GM18508 (cell line): ENCODE measurements around the gene TRPM8.

Source experiments
- ATAC-seq: cut with Tn5 transposase; IDR thresholded peaks from one replicate; pipeline ENCODE4 v1.9.1; 2021; ENCODE audit warnings: moderate number of reproducible peaks; ENCODE audit not compliant: insufficient read depth, unreplicated experiment

The TRPM8 gene

GRCh38 chr2:233996000-233996399, 78.8 kb downstream of the TRPM8 start:
- no peak for ATAC-seq

- no peak for ATAC-seq
Measured at GRCh38 chr2:233996461-233996860, 79.3 kb downstream of the TRPM8 start.

- no peak for ATAC-seq
Measured at GRCh38 chr2:233997707-233998106, 80.5 kb downstream of the TRPM8 start.

GRCh38 chr2:233999182-233999581, 82.0 kb downstream of the TRPM8 start:
- ATAC-seq = no peak

- no peak for ATAC-seq
Measured at GRCh38 chr2:234001380-234002160, 84.4 kb downstream of the TRPM8 start.

- no peak for ATAC-seq
Measured at GRCh38 chr2:234002281-234002680, 85.1 kb downstream of the TRPM8 start.

- ATAC-seq = no peak
Measured at GRCh38 chr2:234003972-234004617, 86.9 kb downstream of the TRPM8 start.

GRCh38 chr2:234005126-234005525, 88.0 kb downstream of the TRPM8 start:
- ATAC-seq = no peak

- no peak for ATAC-seq
Measured at GRCh38 chr2:234006501-234006900, 89.3 kb downstream of the TRPM8 start.

- no peak for ATAC-seq
Measured at GRCh38 chr2:234014427-234014826, 97.3 kb downstream of the TRPM8 start.

- no peak for ATAC-seq
Measured at GRCh38 chr2:234015861-234016260, 98.7 kb downstream of the TRPM8 start.

- ATAC-seq = no peak
Measured at GRCh38 chr2:234019896-234020295, 102.7 kb downstream of the TRPM8 start.

GRCh38 chr2:234020332-234020731, 103.2 kb downstream of the TRPM8 start:
- no peak for ATAC-seq

- no peak for ATAC-seq
Measured at GRCh38 chr2:234022424-234022823, 105.3 kb downstream of the TRPM8 start.

- ATAC-seq = no peak
Measured at GRCh38 chr2:234024304-234024703, 107.1 kb downstream of the TRPM8 start.

- ATAC-seq = no peak
Measured at GRCh38 chr2:234025466-234025865, 108.3 kb downstream of the TRPM8 start.

GRCh38 chr2:234025891-234026401, 108.8 kb downstream of the TRPM8 start:
- no peak for ATAC-seq

GRCh38 chr2:234026693-234027254, 109.6 kb downstream of the TRPM8 start:
- no peak for ATAC-seq

- ATAC-seq = no peak
Measured at GRCh38 chr2:234027641-234028040, 110.5 kb downstream of the TRPM8 start.

- ATAC-seq = no peak
Measured at GRCh38 chr2:234029150-234029733, 112.1 kb downstream of the TRPM8 start.

GRCh38 chr2:234031207-234031606, 114.0 kb downstream of the TRPM8 start:
- no peak for ATAC-seq
